ENCODE data around the gene BAG5. TPM values are rescaled to one million over a fixed set of nuclear protein-coding genes. Genes with fewer than 3 reads are reported as not detected.
"Not testable (repeated sequence)": the region's sequence is repeated elsewhere in the genome, so short reads cannot be mapped to it uniquely, and the experiment has no call there.

BAG5 gene
- total and polyA plus RNA-seq, 2 of the 8 experiments (the other 6 are each of a cell fraction or from before 2014, with no cell fraction given) = 7.4 to 29.5 TPM

DNA sequence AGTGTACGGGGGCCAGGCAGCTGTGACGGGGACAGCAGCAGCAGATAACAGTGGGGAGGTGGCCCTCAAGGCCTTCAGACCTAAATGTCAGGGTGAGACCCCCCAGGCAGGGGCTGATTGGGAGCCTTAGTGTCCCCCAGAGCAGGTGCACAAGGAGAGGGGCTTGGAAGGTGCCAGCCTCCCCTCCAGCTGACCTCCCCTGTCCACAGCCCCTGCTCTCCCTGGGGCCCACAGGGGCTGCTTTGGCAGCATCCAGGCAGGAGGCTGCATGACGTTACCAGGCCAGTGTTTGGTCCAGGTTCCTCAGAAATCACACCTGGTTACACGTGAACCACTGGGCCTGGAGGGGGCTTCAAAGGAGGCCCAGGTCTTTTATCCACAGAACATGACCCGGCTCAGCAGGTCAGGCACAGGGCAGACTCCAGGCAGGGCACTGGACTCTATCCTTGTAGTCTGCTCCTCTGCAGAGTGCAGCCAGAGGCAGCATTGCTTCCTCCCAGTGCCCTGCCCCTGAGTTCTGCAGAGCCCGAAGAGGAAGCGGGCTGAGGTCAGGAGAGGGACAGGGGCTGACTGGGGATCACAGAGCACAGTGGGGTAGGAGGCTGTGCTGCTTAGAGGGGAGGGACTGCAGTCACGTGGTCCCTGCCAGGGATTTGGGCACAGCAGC lies 36.1 kb downstream of the BAG5 start (continued):
- TF ChIP-seq, protein P1, sequence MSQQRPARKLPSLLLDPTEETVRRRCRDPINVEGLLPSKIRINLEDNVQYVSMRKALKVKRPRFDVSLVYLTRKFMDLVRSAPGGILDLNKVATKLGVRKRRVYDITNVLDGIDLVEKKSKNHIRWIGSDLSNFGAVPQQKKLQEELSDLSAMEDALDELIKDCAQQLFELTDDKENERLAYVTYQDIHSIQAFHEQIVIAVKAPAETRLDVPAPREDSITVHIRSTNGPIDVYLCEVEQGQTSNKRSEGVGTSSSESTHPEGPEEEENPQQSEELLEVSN (IDR thresholded peaks at IDR 0.05) = no peak
- TF ChIP-seq, protein P2, sequence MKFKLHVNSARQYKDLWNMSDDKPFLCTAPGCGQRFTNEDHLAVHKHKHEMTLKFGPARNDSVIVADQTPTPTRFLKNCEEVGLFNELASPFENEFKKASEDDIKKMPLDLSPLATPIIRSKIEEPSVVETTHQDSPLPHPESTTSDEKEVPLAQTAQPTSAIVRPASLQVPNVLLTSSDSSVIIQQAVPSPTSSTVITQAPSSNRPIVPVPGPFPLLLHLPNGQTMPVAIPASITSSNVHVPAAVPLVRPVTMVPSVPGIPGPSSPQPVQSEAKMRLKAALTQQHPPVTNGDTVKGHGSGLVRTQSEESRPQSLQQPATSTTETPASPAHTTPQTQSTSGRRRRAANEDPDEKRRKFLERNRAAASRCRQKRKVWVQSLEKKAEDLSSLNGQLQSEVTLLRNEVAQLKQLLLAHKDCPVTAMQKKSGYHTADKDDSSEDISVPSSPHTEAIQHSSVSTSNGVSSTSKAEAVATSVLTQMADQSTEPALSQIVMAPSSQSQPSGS (IDR thresholded peaks at IDR 0.05; ENCODE audit: low read length) = no peak
- no peak for TF ChIP-seq ASH2L (IDR thresholded peaks at IDR 0.05; ENCODE audit: low read length)

DNA sequence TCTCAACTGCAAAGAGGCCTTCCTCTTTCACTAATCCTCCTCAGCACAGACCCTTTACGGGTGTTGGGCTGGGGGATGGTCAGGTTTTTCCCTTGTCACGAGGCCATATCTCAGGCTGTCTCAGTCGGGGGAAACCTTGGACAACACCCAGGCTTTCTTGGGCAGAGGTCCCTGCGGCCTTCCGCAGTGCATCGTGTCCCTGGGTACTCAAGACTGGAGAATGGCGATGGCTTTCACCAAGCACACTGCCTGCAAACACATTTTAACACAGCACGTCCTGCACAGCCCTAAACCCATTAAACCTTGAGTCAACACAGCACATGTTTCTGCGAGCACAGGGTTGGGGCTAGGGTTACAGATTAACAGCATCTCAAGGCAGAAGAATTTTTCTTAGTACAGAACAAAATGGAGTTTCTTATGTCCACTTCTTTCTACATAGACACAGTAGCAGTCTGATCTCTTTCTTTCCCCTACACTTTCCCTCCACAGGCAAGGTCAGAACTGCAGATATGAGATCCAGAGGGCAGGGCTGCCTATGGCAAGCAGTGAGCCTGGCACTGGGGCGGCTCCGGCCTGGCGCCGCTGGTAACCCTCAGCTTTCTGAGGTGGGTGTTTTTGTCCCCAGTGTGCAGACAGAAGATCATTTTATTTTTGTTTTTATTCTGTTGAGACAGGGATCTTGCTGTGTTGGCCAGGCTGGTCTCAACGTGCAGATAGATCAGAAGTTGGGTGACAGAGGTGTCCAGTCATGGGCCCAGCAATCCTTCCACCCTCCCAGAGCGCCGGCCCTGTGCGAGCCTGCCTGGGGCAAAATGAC lies 36.8 kb downstream of the BAG5 start:
- not testable (repeated sequence) for H4K5ac ChIP-seq (ENCODE audit: insufficient read length, low read depth, low read length); H4K8ac ChIP-seq (ENCODE audit: extremely low read depth, insufficient read depth, low read length); H2BK20ac ChIP-seq (ENCODE audit: low read length); H2BK120ac ChIP-seq (replicated peaks; ENCODE audit: low read depth, low read length); H3K18ac ChIP-seq (ENCODE audit: extremely low read depth, low read length); H3K4me2 ChIP-seq (ENCODE audit: insufficient read depth in 1 of 2, low read depth in 2 of 2, low read length in 2 of 2); DNase-seq (ENCODE audit: low read depth in 1 of 2, low spot score in 2 of 2); H4K91ac ChIP-seq (replicated peaks; ENCODE audit: insufficient read length, low read length); H3K4ac ChIP-seq (replicated peaks; ENCODE audit: insufficient read length, low read depth, low read length); H2BK12ac ChIP-seq (ENCODE audit: low read depth, low read length); H3K9ac ChIP-seq (replicated peaks in 1 of 4; ENCODE audit: extremely low read depth in 1 of 4, low read depth in 3 of 4, low read length in 3 of 4); H2BK5ac ChIP-seq (ENCODE audit: low read depth, low read length); FAIRE-seq; H3K36me3 ChIP-seq (ENCODE audit: control insufficient read depth in 2 of 4, insufficient read depth in 4 of 4, low read length in 3 of 4); H3K56ac ChIP-seq (replicated peaks; ENCODE audit: insufficient read length, low read depth, low read length); H3K14ac ChIP-seq (ENCODE audit: insufficient read length); H2AFZ ChIP-seq (ENCODE audit: low read length); H3K9me3 ChIP-seq (ENCODE audit: insufficient read depth in 2 of 2, low read depth in 1 of 2, low read length in 1 of 2); H2AK5ac ChIP-seq (ENCODE audit: low read depth, low read length); H3K27ac ChIP-seq (ENCODE audit: low read depth, low read length); H3K23ac ChIP-seq (ENCODE audit: insufficient read length); H3K4me3 ChIP-seq (ENCODE audit: extremely low read depth in 1 of 4, insufficient read depth in 2 of 4, low read depth in 3 of 4, low read length in 4 of 4); H2BK15ac ChIP-seq (ENCODE audit: low read length)
- ChIA-PET POLR2A (ENCODE audit: partially characterized antibody) (interaction anchor here (9.6 to 29.8 kb wide), 2 partner anchors 7 to 15 kb away, joined by 140 to 844 read pairs; partner anchors contain the start of gene CKB), CTCF (ENCODE audit: partially characterized antibody) (interaction anchor here (12.5 kb wide), 1 partner anchor 21 kb away, joined by 230 read pairs; no protein-coding TSS in a partner anchor)
- H3K23me2 ChIP-seq (ENCODE audit: low read depth, low read length) = peaks cover 20% of the 10 kb centered on the region; the same call in 1 of the 2 replicates
- H3K79me1 ChIP-seq (ENCODE audit: low read depth, low read length) = peaks cover 11% of the 10 kb centered on the region
- H3K79me2 ChIP-seq (ENCODE audit: control insufficient read depth in 1 of 2, insufficient read depth in 2 of 2, low read length in 2 of 2) = peaks cover 5 to 17% of the 10 kb centered on the region in 2 experiments; a peak in 3 of 4 replicates
- peaks cover 2 to 16% of the 10 kb centered on the region in 2 experiments for H4K20me1 ChIP-seq (replicated peaks in 1 of 2; ENCODE audit: control insufficient read depth in 1 of 2, insufficient read depth in 2 of 2, low read length in 2 of 2)
- peaks cover 3 to 23% (median 13%) of the 10 kb centered on the region in 4 experiments for H3K27me3 ChIP-seq (replicated peaks in 1 of 4; ENCODE audit: control insufficient read depth in 3 of 4, extremely low read depth in 1 of 4, insufficient read depth in 3 of 4, low read length in 3 of 4)
- 86% methylated on average over 17 of the region's 17 CpGs; no CpG with 5 or more reads in 1 of the 2 experiments for WGBS, 2 experiments (ENCODE audit: extremely low coverage in 1 of 2, insufficient coverage in 1 of 2, insufficient read length in 1 of 2, insufficient replicate concordance in 2 of 2, low coverage in 1 of 2, low lambda C conversion rate in 2 of 2, missing lambda C conversion rate in 1 of 2)
- peaks cover 0 to 16% (median 15%) of the 10 kb centered on the region in 4 experiments; a peak in 6 of 7 replicates for H3K4me1 ChIP-seq (replicated peaks in 1 of 4; ENCODE audit: control insufficient read depth in 3 of 4, insufficient read depth in 4 of 4, low read length in 3 of 4)

All from H1 (cell line).